GM12865 (cell line): ENCODE results near the gene BGLAP.

ENCODE experiments used
- DNase-seq: peaks from one replicate; pipeline ENCODE4 v3.0.0; 2010; ENCODE audit warnings: low read depth
- H3K4me3 ChIP-seq: 2 replicates; pipeline ENCODE4 v1.5.1; 2011; ENCODE audit warnings: mild to moderate bottlenecking, low read depth, low read length, control low read depth
- TF ChIP-seq, protein P1 (sequence below): IDR thresholded peaks from 2 replicates; pipeline ENCODE4 v1.5.1; 2011; ENCODE audit warnings: low read length, control low read depth, low read depth, inconsistent platforms; ENCODE audit not compliant: insufficient read depth; ENCODE audit errors: missing control alignments

Gene BGLAP

DNA sequence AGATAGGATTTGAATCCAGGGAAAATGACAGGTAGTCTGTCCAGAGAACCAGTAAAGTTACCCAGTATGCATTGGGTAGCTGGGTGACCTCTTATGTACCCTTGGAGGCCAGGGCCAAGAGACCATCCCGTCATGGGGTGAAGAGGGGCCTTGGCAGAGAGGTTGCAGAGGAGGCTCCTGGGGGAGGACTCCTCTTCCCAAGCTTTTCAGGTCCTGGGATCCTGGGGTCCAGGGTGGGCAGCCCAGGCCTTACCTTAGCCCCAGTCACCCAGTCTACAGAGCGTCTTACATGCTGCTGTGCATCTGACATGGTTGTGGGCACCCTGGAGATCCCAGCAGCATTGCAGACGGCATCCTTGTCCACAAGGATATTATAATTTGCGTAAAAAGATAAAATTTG is 15.2 kb upstream of the BGLAP start:
- TF ChIP-seq, protein P1, sequence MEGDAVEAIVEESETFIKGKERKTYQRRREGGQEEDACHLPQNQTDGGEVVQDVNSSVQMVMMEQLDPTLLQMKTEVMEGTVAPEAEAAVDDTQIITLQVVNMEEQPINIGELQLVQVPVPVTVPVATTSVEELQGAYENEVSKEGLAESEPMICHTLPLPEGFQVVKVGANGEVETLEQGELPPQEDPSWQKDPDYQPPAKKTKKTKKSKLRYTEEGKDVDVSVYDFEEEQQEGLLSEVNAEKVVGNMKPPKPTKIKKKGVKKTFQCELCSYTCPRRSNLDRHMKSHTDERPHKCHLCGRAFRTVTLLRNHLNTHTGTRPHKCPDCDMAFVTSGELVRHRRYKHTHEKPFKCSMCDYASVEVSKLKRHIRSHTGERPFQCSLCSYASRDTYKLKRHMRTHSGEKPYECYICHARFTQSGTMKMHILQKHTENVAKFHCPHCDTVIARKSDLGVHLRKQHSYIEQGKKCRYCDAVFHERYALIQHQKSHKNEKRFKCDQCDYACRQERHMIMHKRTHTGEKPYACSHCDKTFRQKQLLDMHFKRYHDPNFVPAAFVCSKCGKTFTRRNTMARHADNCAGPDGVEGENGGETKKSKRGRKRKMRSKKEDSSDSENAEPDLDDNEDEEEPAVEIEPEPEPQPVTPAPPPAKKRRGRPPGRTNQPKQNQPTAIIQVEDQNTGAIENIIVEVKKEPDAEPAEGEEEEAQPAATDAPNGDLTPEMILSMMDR, result no peak
- no peak overlapping the region for H3K4me3 ChIP-seq
- no peak for DNase-seq

GRCh38 chr1:156228501-156228900 is 13.5 kb upstream of the BGLAP start:
- no peak overlapping the region for H3K4me3 ChIP-seq
- no peak for DNase-seq
- TF ChIP-seq, protein P1, result no peak

DNA sequence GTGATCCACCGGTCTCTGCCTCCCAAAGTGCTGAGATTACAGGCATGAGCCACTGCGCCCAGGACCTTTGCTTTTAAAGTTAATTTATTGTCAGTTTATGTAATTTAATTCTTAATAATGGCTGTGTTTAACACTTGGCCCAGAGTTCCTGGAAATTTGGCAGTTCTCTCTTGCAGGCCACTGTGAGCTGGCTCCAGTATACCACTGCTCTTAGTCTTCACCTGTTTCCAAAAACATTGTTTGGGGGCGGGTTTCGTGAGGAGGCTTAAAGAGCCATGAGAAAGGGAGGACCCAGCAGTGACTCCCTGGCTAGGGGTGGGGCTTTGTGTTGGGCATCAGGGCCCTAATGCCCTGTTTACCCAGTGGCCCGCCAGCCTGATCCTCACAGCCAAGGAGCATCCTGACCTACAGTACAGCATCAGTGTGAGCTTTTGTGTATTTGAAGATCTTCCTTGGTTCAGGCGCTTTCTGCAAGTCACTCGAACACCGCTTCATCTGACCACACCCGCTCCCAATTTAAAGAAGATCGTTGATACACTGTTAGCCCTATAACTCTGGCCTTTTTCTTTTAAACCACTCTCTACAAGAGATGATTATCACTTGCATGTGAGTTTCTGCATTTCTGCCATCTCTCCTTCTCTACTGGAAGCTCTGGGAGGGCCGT is 12.0 kb upstream of the BGLAP start:
- H3K4me3 ChIP-seq, result no peak overlapping the region
- no peak for DNase-seq
- TF ChIP-seq, protein P1, result no peak

DNA sequence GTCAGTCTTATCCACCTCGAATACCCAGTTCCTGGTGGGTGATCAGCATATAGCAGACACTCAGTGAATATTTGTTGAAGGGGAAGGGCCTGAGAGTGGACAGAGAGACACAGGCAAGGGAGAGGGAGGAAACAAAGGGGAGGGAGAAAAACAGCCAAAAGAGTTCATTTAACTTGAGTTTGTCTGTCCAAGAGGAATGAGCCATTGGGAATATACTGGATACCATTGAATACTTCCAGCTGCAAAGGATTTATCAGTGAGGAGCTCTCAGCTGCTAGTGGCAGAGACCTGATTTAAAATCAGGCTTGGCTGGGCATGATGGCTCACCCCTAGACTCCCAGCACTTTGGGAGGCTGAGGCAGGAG is 11.5 kb upstream of the BGLAP start:
- TF ChIP-seq, protein P1, result no peak
- no peak for DNase-seq
- no peak overlapping the region for H3K4me3 ChIP-seq

- TF ChIP-seq, protein P1, result no peak
- H3K4me3 ChIP-seq, result no peak overlapping the region
- DNase-seq, result no peak
Measured at GRCh38 chr1:156232201-156232894, 9.6 kb upstream of the BGLAP start.

DNA sequence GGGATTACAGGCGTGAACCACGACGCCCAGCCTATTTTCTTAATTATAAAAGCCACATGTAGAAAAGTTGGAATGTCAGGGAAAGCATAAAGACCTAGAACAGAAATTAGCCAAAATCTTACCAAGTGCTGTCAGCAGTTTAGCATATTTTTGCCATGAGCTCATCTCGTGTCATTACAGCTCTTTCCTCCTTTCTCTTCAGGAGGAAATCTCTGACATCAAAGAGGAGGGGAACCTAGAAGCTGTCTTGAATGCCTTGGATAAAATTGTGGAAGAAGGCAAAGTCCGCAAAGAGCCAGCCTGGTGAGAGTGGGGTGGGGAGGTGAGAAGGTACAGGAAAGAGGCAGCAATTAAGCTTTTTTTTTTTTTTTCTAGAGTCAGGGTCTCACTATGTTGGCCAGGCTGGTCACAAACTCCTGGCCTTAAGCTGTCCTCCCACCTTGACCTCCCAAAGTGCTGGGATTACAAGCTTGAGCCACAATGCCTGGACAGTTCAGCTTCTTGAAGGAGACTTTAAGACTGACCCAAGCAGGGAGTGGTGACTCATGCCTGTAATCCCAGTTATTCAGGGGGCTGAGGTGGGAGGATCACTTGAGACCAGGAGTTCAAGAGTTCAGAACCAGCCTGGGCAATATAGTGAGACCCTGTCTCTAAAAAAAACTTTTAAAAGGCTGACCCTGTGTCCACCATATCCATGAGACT is 8.4 kb upstream of the BGLAP start:
- DNase-seq, result no peak
- TF ChIP-seq, protein P1, result no peak
- no peak overlapping the region for H3K4me3 ChIP-seq

DNA sequence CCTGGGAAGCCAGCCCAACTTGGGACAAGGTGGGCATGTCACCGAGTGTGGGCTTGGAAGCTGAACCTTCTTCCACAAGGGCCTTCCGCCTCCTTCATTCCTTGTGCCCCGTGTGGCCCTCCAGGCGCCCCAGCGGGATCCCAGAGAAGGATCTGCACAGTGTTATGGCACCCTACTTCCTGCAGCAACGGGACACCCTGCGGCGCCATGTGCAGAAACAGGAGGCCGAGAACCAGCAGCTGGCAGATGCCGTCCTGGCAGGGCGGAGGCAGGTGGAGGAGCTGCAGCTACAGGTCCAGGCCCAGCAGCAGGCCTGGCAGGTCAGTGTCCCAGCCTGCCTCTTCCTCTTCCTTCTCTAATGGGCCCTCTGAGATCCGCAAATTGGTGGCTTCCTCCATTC is 5.8 kb upstream of the BGLAP start:
- TF ChIP-seq, protein P1, result no peak
- no peak for DNase-seq
- H3K4me3 ChIP-seq, result no peak overlapping the region
